DOHH2 (cell line): ENCODE data around the gene TRMT1.

Experiments
- H3F3A ChIP-seq: fragments of 200-600 bp; sonication (generic), shearing (Covaris generic); 2 replicates; pipeline ENCODE4 v1.6.0; 2016; ENCODE audit warnings: antibody characterized with exemption, mild to moderate bottlenecking; ENCODE audit not compliant: control insufficient read depth, insufficient read depth
- H3K27ac ChIP-seq: fragments of 200-600 bp; sonication (generic); 2 replicates; pipeline ENCODE4 v1.5.1; 2014; ENCODE audit warnings: low read depth, mild to moderate bottlenecking, low read length, moderate library complexity
- H3K27me3 ChIP-seq: fragments of 200-600 bp; sonication (generic); 2 replicates; pipeline ENCODE4 v1.6.1; 2014; ENCODE audit warnings: mild to moderate bottlenecking, low read length, mixed read lengths; ENCODE audit not compliant: control insufficient read depth
- H3K36me3 ChIP-seq: fragments of 200-600 bp; sonication (generic); 2 replicates; pipeline ENCODE4 v1.6.1; 2014; ENCODE audit warnings: mild to moderate bottlenecking, low read length, moderate library complexity, mixed read lengths; ENCODE audit not compliant: control insufficient read depth
- H3K4me1 ChIP-seq: fragments of 200-600 bp; sonication (generic); 2 replicates; pipeline ENCODE4 v1.6.1; 2014; ENCODE audit warnings: mild to moderate bottlenecking, low read length, mixed read lengths; ENCODE audit not compliant: control insufficient read depth
- H3K4me2 ChIP-seq: fragments of 200-600 bp; sonication (generic); 2 replicates; pipeline ENCODE4 v1.6.0; 2014; ENCODE audit warnings: mild to moderate bottlenecking, low read length, moderate library complexity
- H3K4me3 ChIP-seq: fragments of 200-600 bp; sonication (generic); 2 replicates; pipeline ENCODE4 v1.5.1; 2014; ENCODE audit warnings: mild to moderate bottlenecking, low read length, mixed read lengths
- H3K79me2 ChIP-seq: fragments of 200-600 bp; sonication (generic); 2 replicates; pipeline ENCODE4 v1.6.1; 2014; ENCODE audit warnings: mild to moderate bottlenecking, low read length, mixed read lengths; ENCODE audit not compliant: control insufficient read depth
- H3K9me2 ChIP-seq: fragments of 200-600 bp; sonication (generic); replicated peaks from 2 replicates; pipeline ENCODE4 v1.6.1; 2014; ENCODE audit warnings: mild to moderate bottlenecking, low read length, mixed read lengths; ENCODE audit not compliant: control insufficient read depth
- H3K9me3 ChIP-seq: fragments of 200-600 bp; sonication (generic); 2 replicates; pipeline ENCODE4 v1.6.1; 2014; ENCODE audit warnings: antibody characterized with exemption, low read length, mixed read lengths; ENCODE audit not compliant: control insufficient read depth, insufficient read depth
- H4K20me1 ChIP-seq: fragments of 200-600 bp; sonication (generic); 2 replicates; pipeline ENCODE4 v1.6.0; 2014; ENCODE audit warnings: low read depth, mild to moderate bottlenecking, antibody characterized with exemption, low read length, moderate library complexity; ENCODE audit not compliant: control insufficient read depth, insufficient read depth
- EZH2phosphoT487 ChIP-seq: fragments of 200-600 bp; sonication (generic); IDR thresholded peaks from 2 replicates; pipeline ENCODE4 v1.6.1; 2017; ENCODE audit warnings: borderline replicate concordance, mild to moderate bottlenecking, antibody characterized with exemption, low read length, moderate library complexity, mixed read lengths
- TF ChIP-seq, protein P1 (sequence below): fragments of 200-600 bp; sonication (generic); IDR thresholded peaks from one replicate; pipeline ENCODE4 v1.5.1; 2014; ENCODE audit warnings: antibody characterized with exemption, mild to moderate bottlenecking, low read depth, low read length; ENCODE audit not compliant: poor library complexity, severe bottlenecking

Gene TRMT1

DNA sequence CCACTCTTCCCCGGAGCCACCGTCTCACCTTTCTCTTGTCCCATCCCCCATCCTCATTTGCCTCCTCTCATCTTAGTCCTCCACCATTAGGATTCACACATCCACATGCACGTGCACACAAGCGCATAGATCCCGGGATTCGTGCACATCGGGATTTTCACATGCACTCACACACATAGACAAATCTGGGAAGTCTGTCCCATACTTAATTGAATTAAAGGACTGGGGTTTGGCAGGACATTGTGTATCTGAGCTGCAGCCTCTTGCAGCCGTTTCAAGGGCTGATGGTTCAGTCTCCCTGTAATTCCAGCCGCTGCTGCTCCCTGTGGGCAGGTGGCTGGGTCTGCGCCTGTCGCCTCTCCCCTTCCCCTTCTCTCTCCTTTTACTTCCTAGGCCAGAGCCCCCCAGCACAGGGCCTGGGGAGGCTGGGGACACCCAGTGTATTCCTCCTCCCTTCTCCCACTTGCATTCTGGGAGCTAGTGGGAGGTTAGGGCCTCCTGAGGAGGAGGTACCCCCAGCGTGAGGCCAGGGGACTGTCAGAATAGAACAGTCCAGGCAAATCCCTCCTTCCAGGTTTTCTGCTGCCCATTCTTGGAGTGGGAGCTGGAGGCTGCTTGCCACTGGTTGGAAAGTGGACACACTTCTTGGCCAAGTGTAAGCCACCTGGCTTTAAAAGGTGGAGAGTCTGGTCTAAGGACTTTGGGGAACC lies 57.4 kb downstream of the TRMT1 start:
- H3F3A ChIP-seq: no peaks in the 10 kb centered on the region
- H3K27ac ChIP-seq: no peak overlapping the region
- no peak overlapping the region for H3K4me2 ChIP-seq
- no peaks in the 10 kb centered on the region for H3K9me2 ChIP-seq
- no peaks in the 10 kb centered on the region for H4K20me1 ChIP-seq
- H3K4me1 ChIP-seq: peaks cover 6% of the 10 kb centered on the region
- H3K4me3 ChIP-seq: no peak overlapping the region
- peaks cover 52% of the 10 kb centered on the region for H3K27me3 ChIP-seq
- H3K9me3 ChIP-seq: no peaks in the 10 kb centered on the region
- no peaks in the 10 kb centered on the region for H3K79me2 ChIP-seq
- no peaks in the 10 kb centered on the region for H3K36me3 ChIP-seq
- TF ChIP-seq, protein P1, sequence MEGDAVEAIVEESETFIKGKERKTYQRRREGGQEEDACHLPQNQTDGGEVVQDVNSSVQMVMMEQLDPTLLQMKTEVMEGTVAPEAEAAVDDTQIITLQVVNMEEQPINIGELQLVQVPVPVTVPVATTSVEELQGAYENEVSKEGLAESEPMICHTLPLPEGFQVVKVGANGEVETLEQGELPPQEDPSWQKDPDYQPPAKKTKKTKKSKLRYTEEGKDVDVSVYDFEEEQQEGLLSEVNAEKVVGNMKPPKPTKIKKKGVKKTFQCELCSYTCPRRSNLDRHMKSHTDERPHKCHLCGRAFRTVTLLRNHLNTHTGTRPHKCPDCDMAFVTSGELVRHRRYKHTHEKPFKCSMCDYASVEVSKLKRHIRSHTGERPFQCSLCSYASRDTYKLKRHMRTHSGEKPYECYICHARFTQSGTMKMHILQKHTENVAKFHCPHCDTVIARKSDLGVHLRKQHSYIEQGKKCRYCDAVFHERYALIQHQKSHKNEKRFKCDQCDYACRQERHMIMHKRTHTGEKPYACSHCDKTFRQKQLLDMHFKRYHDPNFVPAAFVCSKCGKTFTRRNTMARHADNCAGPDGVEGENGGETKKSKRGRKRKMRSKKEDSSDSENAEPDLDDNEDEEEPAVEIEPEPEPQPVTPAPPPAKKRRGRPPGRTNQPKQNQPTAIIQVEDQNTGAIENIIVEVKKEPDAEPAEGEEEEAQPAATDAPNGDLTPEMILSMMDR: no peak
- no peak for TF ChIP-seq EZH2phosphoT487

DNA sequence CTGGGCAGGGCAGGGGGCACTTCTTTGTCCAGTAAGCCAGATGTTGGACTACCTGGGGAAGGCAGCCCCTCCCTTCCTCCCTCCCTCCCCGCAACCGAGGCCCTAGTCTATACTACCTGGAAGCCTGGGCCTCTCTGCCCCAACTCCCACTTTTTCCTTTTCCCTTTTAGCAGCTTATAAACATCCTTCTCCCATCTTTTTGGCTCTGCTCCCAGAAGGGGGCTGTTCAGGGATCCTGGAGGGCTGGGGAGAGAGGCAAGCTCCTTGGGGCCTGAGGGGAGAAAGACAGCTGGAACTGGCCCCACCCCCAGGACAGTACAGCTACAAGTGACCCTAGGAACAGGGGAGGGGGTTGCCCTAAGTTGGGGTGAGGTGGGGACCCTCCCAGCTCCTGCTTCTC lies 58.8 kb downstream of the TRMT1 start:
- H3K79me2 ChIP-seq: no peaks in the 10 kb centered on the region
- no peaks in the 10 kb centered on the region for H4K20me1 ChIP-seq
- no peak overlapping the region for H3K4me3 ChIP-seq
- H3F3A ChIP-seq: no peaks in the 10 kb centered on the region
- H3K4me2 ChIP-seq: no peak overlapping the region
- H3K36me3 ChIP-seq: no peaks in the 10 kb centered on the region
- H3K27ac ChIP-seq: no peak overlapping the region
- peaks cover 49% of the 10 kb centered on the region for H3K27me3 ChIP-seq
- TF ChIP-seq EZH2phosphoT487: no peak
- TF ChIP-seq, protein P1: no peak
- no peaks in the 10 kb centered on the region for H3K9me2 ChIP-seq
- no peaks in the 10 kb centered on the region for H3K9me3 ChIP-seq
- H3K4me1 ChIP-seq: peaks cover 6% of the 10 kb centered on the region

DNA sequence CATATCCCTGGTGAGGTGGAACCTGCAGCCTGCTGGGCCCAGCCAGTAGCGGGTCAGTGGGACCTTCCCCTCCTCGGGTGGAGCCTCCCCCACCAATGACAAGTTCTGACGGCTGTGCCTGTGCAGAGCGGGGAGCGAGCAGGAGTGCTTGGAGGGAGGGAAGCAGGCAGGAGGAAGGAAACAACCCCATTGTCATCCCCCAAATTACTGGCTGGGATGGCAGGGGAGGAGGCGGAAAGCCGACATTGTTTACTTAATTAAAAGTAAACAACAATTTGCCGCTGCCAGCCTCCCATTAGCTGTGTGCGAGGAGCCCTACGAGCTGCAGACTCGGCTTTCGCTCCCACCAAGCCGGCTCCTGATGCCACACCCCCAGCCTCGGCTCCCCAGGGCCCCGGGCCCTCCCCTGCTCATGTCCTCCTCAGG lies 59.4 kb downstream of the TRMT1 start:
- Histone ChIP-seq H3K4me2 (no peak overlapping the region), H3K27me3 (peaks cover 49% of the 10 kb centered on the region), H3K36me3 (no peaks in the 10 kb centered on the region), H3K4me3 (no peak overlapping the region), H3K9me2 (no peaks in the 10 kb centered on the region), H3K9me3 (no peaks in the 10 kb centered on the region), H4K20me1 (no peaks in the 10 kb centered on the region), H3K4me1 (peaks cover 6% of the 10 kb centered on the region), H3K27ac (no peak overlapping the region), H3F3A (no peaks in the 10 kb centered on the region), H3K79me2 (no peaks in the 10 kb centered on the region)
- TF ChIP-seq, protein P1: no peak
- no peak for TF ChIP-seq EZH2phosphoT487
